Hematopoietic multipotent progenitor cell treated with erythropoietin and hydrocortisone succinate and interleukin-3 and kit ligand, for 8 days (in vitro differentiated cells): Measurements from ENCODE around the gene ZNF335.
"Not testable (repeated sequence)": the region's sequence is repeated elsewhere in the genome, so short reads cannot be mapped to it uniquely, and the experiment has no call there.

Source experiments
- DNase-seq: peaks from one replicate; pipeline ENCODE4 v3.0.0-alpha.2; 2015

ZNF335 gene

GRCh38 chr20:45970646-45971424, 1.2 kb downstream of the ZNF335 start:
- DNase-seq, result no peak

GRCh38 chr20:45969712-45970634, 2.0 kb downstream of the ZNF335 start:
- peak; percentile 82 for DNase-seq

- DNase-seq, result no peak
These were observed 2.9 kb downstream of the ZNF335 start for GRCh38 chr20:45968801-45969711.

GRCh38 chr20:45968081-45968671, 3.8 kb downstream of the ZNF335 start:
- DNase-seq, result no peak

- DNase-seq, result no peak
These were observed 4.4 kb downstream of the ZNF335 start for GRCh38 chr20:45967551-45968080.

- no peak for DNase-seq
These were observed 6.6 kb downstream of the ZNF335 start for GRCh38 chr20:45965169-45966002.

DNA sequence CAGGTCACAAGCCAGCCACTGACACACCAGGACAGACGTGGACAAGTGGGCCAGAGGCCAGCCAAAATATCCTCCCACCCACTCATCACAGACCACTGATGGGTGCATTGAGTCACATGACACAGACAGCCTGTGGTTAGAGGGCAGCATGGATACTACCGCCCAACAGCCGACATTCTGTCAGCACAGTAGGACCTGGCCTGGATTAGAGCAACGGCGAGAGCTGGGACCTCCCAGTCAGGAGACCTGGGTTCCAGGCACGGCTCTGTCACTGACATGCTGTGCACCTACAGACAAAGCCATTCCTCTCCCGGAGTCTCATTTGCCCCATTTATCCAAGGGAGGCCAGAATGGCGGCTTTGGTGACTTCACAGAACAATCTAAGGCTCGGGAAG, 8.0 kb downstream of the ZNF335 start:
- no peak for DNase-seq

DNA sequence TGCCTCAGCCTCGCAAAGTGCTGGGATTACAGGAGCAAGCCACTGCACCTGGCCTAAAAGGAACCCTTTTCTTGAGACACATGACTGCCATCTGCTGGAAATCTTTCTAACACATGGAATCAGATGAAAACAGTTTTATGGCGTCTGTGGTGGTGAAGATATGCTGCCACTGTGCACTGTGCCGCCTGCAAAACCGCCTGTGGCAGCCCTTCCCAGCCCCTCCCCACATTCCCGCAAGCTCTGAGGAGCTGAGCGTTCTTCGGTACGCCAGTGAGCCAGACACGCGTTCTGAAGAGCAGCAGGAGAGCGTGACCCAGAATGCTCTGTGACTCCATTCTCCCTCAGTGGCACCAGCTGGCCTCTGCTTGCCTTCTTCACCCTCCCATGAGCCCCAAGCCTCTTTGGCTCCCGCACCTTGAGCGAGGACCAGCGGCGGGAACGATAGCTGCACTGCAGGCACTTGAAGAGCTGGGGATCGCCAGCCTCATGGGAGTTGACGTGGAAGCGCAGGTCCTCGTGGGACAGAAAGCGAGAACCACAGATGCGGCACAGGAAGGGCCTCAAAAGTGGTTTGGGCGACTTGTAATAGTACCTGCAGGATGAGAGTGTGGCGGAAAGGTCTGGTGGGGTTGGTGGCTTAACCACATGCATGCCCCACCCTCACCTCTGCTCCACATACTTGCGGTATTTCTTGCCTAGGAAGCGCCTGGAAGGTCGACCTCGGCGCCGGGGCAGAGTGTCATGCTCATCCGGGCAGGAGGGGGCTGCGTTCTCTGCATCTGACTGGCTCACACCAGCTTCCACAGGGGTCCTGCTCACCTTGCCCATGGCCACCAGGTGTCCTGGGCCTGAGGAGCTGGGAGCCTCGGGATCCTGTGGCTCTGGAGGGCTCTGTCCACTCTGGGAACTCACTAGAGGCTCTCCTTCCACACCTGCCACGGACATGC, 8.7 kb downstream of the ZNF335 start:
- peak; percentile 74 for DNase-seq

- DNase-seq, result no peak
These were observed 9.8 kb downstream of the ZNF335 start for GRCh38 chr20:45962031-45962755.

DNA sequence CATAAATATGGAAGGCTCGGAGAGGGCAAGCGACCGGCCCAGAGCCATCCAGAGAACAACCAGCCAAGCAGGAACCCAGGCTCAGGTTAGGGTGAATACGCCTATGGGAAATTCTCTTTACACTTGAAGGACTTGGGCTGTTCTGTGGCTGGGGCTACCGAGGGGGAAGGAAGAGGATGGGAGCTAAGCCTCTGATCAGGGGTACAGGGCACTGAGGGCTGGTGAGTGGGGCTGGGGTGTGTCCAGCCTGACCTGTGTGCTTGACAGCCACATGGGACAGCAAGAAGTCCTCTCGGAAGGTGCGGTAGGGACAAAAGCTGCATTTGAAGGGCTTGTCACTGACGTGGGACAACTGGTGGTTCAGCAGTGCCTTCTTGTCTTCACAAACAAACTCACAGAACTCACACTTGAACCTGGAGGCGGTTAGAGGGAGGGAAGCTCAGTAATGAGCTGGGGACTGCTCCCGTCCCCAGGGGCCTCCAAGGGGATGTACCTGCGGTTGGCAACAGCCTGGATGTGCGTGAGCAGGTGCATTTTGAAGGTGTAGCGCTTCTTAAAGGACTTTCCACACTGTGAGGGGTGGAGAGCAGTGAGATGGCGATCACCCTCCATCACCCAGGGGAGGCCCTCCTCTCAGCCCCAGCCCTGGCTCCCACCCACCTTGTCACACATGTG, 11.9 kb downstream of the ZNF335 start:
- no peak for DNase-seq

DNA sequence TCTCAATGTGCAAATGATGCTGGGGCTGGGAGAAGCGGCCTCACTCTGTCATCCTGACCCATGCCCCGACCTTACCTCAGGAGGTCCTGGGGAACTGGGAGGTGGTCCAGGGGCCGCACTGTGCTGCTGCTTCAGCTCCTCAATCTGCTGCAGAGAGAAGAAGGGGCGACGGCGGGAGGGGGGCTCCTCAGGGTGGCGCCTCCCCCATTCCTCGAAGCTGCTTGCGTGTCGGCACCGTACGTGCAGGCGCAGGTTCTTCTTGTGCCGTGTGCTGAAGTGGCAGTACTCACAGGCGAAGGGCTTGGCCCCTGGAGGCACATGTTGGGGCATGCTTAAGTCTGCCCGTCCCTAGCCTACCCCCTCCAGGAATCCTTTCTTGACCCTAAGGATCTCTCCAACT, 12.9 kb downstream of the ZNF335 start:
- no peak for DNase-seq

DNA sequence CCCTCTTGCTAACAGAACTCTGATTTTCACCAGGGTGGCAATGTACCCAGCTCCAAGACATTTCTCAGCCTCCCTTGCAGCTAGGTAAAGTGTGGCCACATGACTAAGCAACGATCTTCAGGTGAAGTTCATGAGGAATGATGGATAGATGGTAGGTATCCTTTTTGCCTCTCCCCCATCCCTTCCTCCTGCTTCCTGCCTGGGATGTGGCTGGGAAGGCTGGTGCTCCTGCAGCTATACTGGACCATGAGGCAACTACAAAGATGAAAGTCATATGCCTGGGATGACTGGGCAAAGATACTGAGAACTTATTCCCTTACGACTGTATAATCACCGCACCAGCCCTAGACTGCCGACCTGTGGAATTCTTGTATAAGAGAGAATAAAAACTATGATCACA, 13.4 kb downstream of the ZNF335 start:
- no peak for DNase-seq

DNA sequence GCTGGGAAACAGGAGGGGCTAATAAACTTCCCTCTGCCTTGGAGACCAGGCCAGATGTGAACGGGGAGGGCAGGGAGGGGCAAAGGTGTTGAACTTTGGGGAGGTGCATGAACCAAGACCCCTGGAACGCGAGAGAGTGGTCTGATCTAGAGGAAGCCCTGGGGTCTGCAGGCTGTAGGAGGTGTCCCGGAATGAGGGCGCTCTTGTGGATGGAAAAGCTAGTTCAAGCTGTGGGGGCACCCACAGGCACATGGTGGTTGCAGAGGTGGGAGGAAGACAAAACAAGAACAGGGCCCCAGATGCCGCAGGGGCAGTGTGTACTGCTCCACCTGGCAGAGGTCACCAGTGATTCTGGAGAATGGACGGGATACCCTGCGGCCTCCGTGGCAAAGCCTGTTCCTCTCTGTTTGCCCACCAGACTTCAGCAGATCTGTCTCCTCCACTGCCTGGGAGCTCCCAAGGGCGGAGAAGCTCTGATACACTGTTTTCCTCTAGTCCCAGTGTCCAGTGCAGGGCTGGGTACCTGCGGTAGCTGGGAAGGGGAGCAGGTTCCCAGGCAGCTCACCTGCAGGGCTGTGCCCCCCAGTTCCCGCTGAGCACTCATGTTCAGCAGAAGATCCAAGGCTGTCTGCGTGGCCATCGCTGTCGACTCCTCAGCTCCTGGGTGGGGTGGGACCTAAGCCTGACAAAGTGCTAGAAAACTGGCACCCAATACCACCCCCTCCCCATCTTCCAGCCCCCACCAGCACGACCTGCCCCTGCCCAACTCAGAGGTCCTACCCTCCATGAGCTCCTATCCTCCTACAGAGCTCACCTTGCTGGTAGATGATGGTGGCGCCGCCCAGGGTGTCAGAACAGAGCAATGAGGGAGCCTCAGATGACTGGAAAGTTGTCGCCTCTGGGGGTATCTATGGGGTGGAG, 14.7 kb downstream of the ZNF335 start:
- no peak for DNase-seq

GRCh38 chr20:45956326-45956725, 15.7 kb downstream of the ZNF335 start:
- not testable (repeated sequence) for DNase-seq

DNA sequence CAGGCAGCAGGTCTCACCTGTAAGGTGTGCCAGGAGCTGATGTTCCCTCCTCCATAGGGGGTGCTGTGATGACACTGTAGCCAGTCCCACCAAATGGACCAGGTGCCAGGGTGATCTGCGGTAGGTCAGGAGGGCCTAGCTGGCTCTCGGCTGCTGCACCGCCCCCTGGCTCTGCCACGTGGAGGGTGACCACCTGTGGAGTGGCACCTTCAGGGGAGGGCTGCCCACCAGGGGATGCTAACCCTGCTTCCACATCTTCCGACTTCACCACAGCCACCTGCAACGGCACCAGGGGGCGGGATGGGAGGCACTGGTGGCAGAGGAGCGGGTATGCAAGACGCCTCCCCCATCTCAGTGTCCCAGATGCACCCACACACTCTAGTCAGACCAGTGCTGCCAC, 18.3 kb downstream of the ZNF335 start:
- DNase-seq, result no peak

DNA sequence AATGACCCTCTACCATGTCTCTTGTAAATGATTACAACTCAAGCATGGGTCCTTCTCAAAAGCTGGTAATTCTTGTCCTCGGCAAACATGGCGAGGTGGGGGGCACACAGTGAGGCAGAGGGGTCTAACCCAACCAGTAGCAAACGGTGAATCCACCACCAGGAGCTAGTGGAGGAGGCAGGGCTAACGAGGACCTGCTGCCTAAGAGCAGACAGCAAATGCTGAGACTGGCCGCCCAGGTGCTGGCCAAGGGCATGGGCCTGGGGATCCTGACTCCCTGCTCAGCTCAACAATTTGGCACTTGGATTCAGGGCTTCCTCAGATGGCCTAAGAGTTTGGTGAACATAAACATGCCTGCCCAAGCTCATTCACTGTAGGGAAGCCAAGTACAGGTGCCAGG, 19.1 kb downstream of the ZNF335 start:
- no peak for DNase-seq
